AG09309 (cell line): ENCODE results near the gene WDR90.
A peak's percentile ranks its signal among the peaks of the same experiment; 100 is the strongest.
"Not testable (repeated sequence)": the region's sequence is repeated elsewhere in the genome, so short reads cannot be mapped to it uniquely, and the experiment has no call there.

Experiments used
- DNase-seq: peaks from one replicate; pipeline ENCODE4 v3.0.0-alpha.2; 2010; ENCODE audit warnings: low read depth
- H3K4me3 ChIP-seq: 2 replicates; pipeline ENCODE4 v1.5.1; 2011; ENCODE audit warnings: mild to moderate bottlenecking, low read depth, low read length, moderate library complexity; ENCODE audit not compliant: control insufficient read depth
- TF ChIP-seq, protein P1 (sequence below): IDR thresholded peaks from 2 replicates; pipeline ENCODE4 v1.5.1; 2011; ENCODE audit warnings: mild to moderate bottlenecking, low read depth, low read length, inconsistent platforms; ENCODE audit not compliant: insufficient read depth, control insufficient read depth; ENCODE audit errors: missing control alignments

The WDR90 gene

DNA sequence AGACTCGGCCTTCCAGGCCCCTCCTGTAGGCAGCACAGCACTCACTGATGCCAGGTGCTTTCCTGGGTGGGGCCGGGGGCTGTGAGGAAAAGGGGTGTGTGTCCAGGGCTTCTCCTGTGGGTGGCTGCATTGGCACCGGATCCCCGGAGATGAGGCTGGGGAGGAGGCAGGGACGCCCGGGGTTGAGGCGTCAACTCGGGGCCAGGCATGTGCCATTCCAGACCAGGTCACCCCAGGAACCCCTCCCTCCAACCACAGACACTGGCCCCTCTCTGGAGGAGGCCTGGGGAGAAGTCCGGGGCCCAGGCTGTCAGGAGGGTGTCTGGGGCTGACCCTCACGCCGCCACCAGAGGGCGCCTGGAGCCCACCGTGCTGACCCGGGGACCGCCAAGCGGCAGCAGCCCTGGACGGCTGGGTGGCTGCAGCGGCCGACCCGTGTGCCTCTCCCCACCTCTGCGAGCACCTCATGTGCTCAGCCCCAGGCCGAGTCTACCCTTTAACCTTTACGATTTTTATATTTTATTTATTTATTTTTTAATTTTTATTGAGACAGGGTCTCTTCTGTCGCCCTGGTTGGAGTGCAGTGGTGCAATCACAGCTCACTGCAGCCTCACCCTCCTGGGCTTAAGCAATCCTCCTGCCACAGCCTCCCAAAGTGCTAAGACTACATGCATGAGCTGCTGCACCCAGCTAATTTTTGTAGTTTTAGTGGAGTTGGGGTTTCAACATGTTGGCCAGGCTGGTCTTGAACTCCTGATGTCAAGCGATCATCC, 62.6 kb downstream of the WDR90 start:
- H3K4me3 ChIP-seq: no peak overlapping the region
- no peak for DNase-seq
- TF ChIP-seq, protein P1, sequence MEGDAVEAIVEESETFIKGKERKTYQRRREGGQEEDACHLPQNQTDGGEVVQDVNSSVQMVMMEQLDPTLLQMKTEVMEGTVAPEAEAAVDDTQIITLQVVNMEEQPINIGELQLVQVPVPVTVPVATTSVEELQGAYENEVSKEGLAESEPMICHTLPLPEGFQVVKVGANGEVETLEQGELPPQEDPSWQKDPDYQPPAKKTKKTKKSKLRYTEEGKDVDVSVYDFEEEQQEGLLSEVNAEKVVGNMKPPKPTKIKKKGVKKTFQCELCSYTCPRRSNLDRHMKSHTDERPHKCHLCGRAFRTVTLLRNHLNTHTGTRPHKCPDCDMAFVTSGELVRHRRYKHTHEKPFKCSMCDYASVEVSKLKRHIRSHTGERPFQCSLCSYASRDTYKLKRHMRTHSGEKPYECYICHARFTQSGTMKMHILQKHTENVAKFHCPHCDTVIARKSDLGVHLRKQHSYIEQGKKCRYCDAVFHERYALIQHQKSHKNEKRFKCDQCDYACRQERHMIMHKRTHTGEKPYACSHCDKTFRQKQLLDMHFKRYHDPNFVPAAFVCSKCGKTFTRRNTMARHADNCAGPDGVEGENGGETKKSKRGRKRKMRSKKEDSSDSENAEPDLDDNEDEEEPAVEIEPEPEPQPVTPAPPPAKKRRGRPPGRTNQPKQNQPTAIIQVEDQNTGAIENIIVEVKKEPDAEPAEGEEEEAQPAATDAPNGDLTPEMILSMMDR: peak; percentile 86

DNA sequence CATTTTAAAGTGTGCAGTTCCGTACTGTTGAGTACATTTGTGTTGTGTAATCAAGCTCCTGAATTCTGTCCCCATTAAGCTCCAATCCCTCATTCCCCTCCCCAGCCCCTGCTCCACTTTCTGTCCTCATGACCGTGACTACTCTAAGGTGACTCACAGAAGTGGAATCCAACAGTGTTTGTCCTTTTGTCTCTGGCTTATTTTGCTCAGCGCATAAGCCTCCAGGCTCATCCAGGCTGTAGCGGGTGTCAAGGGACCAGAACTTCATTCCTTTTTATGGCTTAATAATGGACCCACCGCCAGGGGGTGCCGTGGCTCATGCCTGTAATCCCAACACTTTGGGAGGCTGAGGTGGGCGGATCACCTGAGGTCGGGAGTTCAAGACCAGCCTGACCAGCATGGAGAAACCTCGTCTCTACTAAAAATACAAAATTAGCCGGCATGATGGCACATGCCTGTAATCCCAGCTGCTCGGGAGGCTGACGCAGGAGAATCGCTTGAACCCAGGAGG, 63.6 kb downstream of the WDR90 start:
- not testable (repeated sequence) for H3K4me3 ChIP-seq
- DNase-seq: peak; percentile 81
- TF ChIP-seq, protein P1: peak; percentile 61

DNA sequence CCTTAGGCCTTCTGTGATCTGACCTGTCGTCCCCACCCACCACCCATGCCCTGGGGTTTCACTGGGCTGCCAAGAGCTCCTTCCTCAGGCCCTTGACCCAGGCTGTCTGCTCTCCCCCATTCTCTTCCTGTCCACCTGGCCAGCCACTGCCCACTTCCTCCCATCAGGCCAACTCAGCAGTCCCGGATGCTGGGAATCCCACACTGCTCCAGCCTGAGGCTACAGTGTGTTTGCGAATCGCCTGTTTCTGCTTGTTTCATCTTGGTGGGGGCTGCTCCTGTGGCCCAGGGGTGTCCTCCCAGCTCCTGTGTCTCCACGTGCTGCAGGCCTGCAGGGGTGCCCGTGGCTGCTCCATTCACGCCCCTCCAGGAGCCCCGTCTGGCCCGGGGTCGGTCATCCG, 64.9 kb downstream of the WDR90 start:
- TF ChIP-seq, protein P1: no peak
- H3K4me3 ChIP-seq: no peak overlapping the region
- DNase-seq: no peak

DNA sequence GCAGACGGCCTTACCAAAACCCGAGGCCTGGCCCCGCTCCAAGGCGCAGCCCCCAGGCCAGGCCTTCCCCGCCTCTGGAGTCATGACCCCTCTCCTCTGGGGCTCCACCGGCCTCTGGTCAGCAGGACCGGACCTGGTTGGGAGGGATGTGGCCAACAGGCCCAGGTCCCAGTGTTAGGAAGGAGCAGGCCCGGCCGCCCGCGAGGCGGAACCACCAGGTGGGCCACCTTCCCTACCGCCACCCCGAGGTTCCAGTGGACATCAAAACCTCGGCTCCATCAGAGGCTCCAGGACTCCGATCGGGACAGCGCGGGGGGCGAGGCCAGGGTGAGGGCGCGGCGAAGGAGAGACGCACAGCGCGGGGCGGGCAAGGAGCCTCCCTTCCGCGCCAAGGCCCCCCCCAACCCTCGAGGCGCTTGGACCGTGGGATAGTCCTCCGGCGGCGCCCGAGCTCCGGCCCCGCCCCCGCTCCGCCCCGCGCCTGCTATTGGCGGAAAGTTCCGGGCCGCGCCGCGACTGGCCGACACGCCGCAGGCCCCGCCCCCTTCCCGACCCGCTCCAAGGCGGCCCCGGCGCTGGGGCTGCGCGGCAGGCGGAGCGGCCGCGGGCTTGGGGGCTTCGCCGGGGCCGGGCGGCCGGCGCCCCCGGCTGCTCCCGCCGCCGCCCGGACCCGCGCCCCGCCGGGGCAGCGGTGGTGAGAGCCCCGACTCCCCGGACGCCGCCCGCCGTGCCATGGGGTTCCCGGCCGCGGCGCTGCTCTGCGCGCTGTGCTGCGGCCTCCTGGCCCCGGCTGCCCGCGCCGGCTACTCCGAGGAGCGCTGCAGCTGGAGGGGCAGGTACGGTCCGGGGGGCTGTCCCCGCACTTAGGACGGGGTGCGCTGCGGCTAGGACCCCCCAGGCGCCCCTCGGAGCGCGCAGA, 65.7 kb downstream of the WDR90 start, which contains the start of gene METRN:
Gene METRN (plus strand): TSS at position 561 of the 919 bp plus-strand sequence. CDS start 172 bp downstream, at position 733.
- peak within 1 kb of the TSS; percentile 54 for H3K4me3 ChIP-seq
- DNase-seq: no peak
- TF ChIP-seq, protein P1: no peak

DNA sequence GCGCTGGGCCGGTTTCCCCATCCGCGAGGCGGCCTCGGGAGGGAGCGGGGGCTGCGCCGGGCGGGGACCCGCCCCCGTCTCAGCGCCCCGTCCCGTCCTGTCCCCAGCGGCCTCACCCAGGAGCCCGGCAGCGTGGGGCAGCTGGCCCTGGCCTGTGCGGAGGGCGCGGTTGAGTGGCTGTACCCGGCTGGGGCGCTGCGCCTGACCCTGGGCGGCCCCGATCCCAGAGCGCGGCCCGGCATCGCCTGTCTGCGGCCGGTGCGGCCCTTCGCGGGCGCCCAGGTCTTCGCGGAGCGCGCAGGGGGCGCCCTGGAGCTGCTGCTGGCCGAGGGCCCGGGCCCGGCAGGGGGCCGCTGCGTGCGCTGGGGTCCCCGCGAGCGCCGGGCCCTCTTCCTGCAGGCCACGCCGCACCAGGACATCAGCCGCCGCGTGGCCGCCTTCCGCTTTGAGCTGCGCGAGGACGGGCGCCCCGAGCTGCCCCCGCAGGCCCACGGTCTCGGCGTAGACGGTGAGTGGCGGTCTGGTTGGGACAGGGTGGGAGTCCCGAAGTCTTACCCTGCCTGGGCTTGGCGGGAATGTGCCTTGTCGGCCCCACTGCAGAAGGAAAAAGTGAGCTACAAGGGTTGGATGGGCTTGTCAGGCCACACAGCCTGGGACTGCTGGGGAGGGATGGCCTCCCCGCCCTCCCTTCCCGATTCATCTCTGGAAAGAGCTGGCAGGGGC, 66.5 kb downstream of the WDR90 start:
- DNase-seq: no peak
- TF ChIP-seq, protein P1: peak; percentile 2

DNA sequence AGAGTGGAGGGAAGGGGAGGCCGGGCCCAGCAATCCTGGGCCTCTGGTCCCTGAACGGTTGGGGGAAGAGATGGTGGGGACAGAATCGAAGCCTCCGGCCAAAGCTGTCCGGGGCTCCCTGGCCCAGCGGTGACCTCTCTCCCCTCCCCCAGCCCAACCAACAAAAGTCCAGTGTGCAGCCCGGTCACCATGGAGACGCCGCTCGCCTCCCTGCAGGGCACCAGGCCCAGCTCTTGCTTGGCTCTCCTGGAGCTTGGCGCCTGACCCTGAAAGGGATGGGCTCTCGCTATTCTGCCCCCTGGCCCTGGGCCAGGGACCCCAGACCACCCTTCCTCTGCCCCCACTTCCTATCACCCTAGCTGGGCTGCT, 67.0 kb downstream of the WDR90 start:
- DNase-seq: no peak
- TF ChIP-seq, protein P1: no peak
- H3K4me3 ChIP-seq: peak overlapping the region; percentile 54

More for the DNA sequence above, 66.5 kb downstream of the WDR90 start:
- peak overlapping the region; percentile 54 for H3K4me3 ChIP-seq
